NCI-H82 (cell line): Measurements from ENCODE around the gene GRID1.

Experiments used
- DNase-seq: peaks from one replicate; lab custom pipeline; 2025; lab: John Stamatoyannopoulos, UW

Gene GRID1

DNA sequence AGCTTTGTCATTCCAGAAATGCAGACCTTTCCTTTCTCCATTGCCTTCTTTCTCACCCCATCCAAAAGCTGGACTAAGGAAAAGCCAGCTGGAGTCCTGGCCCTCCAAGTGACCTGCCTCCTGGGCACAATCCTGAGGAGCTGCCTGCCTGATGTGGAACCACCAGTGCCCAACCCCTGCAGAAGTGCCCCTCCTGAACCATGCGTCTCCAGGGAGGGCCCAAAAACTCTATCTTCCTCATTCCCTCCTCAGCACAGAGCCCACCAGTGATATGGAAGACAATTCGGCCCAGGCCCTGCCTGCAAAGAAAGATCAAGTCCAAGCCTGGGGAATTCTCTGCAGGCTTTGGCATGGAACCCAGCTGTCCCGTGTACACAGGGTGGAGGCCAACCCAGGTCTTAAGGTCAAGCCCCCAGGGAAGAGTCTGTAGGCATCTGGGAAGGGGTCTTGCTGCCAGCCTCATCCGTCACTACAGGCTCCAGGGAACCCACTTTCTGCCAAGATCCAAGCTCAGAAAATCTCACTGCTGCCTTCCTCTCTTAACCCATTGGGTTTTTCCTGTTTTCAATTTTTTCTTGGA lies 3.5 kb upstream of the GRID1 start:
- no peak for DNase-seq

DNA sequence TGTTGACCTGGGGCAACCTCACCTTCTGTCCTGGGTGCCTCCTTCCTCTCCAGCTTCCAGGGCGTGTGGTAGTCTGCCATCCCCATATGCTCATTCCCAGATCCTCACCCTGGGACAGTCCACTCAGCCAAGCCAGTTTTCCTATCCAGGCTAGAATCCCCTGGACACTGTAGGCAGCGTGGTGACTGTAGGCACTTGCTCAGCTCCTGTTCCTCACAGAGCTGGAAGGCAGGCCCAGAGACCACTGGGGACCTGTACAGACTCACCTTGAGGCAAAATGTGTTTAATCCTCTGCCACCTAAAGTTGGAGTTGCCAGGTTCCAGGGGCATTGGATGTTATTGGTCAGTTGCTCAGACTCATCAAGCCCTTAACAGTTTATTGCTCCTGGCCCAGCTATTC lies 2.4 kb upstream of the GRID1 start:
- no peak for DNase-seq

DNA sequence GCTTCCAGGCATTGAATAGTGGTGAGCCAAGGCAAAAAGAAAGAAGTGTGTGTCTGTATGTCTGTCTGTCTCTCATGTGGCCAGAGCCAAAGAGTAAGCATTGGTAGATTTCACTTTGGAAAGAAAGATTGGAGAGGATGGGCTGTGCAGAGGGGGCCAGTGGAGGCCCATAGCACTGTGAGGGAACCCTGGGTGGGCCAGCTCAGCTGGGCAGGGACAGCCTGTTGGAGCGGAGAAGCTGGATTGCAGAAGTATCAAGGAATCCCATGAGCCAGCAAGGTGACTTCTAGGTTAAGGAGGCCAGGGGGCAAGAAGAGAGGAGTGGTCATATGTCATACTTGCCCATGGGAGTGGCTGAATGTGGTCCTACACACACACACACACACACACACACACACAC lies 1.5 kb upstream of the GRID1 start:
- no peak for DNase-seq

DNA sequence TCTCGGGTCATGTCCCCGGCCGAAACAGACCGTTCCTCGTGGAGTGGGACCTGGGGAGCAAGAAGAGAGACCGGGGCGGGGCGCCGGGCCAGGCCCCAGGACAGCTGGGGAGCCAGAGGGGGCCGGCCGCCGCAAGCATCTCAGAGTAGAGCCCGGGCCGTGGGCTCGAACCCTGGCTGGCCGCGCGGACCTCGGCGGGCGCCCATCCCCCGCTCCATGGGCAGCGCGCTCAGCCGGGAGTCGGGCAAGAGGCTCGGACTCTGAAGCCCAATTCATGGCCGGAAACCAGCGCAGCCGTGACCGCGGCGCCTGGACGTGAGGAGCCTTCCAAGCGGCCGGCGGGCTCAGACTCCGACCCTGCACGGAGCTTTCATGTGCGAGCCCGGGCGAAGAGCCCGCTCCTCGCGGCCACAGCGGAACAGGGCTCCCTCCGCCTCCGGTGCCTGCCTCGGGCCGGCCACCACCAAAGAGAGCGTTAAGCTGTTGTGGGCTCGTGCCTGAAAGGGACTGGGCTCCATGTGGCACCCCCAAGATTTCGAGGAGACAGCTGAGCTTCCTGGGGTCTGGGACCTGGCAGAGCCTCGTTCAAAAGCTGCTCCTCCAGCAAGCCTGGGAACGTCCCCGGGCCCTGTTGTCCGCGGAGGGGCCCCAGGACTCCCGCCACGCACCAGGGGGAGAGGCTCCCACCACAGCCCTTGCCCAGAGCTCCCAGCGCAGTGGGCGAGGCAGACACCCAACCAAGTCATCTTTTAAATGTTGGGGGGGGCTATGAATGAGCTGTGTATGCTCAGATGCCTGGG lies 757 bp upstream of the GRID1 start:
- peak; percentile 36 for DNase-seq

DNA sequence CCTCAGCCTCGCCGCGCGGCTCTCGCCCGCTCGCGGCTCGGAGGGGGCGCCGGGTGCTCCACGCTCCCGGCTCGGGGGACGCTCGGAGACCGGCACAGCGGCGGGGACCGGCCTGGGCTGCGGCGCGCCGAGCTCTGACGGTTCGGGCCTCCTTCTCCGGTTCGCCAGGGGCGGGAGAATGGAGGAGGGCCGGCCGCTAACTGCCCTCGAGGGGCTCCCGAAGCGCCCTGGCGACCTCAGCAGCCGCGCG lies 232 bp upstream of the GRID1 start:
- DNase-seq, result no peak

DNA sequence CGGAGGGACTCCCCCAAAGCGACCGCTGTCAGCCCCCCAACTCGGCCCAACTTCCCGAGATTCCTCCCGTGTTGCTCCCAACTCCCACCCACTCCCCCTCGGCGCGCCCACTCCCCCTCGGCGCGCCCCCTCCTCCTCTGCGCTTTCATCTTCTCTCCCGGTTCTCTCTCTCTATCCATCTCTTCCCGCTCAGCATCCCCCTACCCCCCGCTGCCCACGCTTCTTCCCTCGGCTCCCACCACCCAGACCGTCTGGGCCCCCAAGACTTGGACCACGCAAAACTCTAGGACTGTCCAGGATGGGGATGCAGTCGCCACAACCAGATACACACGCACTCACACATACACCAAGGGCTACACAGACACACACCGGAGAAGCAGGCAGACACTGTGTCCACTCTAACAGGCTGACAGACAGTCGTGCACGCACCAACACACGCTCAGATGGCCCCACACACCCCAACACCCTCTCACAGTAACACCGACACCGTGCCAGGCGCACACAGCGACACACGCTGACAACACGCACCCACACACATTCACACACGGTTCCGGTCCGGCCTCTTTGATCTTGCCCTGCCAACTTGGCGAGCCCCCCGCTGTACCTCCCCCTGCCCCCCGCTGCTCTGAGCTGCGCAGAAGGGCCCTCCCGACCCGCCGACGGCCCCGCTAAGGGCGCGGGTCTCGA lies 1.1 kb downstream of the GRID1 start:
- peak; percentile 29 for DNase-seq

DNA sequence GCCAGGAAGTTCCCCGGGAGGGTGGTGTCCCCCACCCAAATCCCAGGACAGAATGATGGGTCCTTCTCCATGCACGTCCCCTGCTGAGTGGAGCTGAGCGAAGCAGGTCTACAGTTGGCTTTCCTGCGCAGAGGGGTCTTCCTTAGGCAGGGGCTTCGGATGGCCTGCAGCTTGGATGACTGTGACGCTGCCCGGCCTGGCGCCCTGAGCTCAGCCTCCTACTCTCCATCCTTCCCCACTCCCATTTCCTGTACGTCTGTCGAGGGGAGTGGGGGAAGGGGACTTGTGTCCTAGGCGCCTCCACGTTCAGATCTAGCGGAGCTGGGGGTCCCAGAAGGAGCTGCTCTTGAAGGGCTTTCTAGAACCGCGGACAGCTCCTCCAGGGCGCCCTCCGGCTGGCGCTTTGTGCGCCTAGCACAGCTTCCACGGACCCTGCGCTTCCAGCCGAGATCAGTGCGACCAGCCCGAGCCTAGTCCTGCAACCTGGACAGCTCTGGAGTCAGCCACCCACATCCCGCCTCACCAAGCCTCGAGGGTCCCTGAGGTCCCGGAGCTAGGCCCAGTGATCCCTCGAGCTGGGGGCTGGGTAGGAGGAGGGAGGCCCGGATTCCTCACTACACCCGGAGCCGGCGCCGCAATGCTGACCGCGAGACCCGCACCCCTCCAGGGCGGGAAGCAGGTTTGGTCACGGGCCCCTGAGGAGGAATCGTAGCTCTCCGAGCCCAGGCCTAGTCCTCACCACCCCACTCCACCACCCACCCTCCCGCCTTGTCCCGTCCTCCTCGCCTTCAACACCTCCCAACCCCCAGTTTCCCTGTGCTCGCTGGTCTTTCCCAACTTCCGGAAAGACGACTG lies 1.9 kb downstream of the GRID1 start:
- DNase-seq, result no peak

DNA sequence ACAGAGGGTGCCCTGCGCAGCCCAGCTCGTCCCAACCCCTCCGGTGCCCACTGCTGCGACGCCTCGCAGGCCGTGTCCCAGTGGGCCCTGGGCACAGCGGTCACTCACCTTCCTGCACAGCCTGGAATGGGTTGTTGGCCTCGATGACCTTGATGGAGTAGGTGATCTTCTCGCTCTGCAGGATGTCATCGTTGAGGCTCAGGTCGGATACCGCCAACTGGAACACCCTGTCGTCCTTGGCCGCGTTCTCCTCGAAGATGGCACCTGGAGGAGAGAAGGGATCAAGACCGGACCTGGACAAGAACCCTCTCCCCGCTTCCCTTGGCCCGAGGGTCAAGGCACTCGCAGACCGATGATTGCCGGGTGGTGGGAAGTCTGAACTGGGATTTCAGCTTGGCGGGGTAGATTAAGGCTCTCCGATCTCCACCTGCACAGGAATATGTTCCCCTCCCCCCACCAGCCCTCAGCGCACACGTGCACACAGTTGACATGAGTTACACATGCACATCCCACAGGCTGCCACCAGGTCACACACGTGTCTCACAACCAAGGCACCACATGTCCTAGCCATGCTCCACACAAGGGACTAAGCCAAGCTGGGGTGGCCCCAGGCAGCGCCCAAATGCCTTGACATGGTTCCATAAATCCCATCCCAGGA lies 2.6 kb downstream of the GRID1 start:
- peak; percentile 6 for DNase-seq

DNA sequence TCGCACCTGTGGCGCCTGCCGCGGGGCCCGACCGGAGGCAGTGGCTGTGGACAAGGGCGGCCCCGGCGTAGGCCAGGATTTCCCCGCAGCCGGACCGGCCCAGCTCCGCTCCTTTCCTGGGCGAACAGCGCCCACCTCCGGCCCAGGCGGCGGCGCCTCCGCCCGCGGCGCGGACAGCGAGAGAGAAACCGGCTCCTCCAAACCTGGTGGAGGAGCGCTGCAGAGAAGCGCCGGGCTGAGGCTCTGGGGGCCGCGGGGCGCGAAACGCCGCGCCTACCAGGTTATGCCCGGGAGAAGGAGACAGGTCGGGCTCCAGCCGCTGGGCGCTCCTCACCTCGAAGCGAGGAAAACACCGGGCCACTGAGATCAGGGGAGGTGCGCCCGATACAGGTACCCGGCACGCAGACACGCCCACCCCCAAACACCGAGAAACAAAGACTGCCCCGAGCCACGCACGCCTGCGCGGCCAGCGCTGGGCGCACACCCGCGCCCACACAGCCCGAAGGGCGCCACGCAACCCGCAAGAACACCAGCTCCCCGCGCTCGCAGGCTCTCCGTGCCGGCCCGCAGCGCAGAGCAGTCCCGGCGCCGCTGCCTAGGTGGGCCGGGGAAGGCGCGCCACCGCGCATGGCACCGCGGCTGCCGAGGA lies 3.3 kb downstream of the GRID1 start:
- DNase-seq, result no peak

DNA sequence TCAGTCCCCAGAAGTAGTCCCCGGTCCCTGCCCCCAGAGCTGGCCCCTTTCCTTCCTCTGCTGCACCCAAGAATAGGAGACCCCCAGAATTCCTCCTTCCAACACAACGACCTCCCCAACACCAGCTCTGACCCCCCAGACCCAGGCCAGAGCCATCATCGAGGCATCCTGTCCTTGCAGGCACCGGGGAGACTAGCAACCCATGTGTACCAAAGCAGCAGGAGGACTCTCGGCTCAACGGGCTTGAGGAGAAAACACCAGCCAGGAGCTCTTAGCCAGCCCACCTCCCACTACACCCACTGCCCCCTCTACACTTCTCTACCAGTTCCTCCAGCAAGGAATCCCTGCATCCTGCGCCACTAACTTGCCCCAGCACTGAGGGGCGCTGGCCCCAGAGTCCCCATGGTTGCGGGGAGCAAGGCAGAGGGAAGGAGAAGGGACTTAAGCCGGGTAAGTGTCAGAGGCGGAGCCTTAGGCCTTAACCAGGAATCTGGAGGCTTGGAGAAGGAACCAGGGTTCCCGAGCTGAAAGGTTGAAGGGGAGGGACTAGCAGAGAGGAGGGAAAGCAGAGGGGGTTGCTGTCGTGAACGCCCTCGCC lies 3.9 kb downstream of the GRID1 start:
- DNase-seq, result peak; percentile 4

DNA sequence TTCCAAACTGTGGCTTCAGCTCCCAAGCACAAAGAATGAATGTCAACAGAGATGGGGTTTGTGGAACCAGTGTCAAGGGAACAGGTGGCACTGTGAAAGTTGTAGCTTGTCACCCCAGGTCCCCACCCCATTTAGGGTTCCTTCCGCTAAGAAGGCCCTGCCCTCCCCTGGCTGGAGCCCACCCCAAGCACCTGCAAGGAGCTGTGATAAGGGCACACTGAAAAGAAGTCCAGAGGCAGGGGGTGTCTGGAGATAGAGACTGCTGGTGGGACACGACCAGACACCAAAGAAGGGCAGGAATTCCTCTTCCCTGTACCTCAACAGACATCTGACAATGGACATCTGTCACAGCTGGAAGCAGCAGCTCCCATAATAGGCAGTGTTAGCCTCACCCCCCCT lies 4.5 kb downstream of the GRID1 start:
- no peak for DNase-seq

DNA sequence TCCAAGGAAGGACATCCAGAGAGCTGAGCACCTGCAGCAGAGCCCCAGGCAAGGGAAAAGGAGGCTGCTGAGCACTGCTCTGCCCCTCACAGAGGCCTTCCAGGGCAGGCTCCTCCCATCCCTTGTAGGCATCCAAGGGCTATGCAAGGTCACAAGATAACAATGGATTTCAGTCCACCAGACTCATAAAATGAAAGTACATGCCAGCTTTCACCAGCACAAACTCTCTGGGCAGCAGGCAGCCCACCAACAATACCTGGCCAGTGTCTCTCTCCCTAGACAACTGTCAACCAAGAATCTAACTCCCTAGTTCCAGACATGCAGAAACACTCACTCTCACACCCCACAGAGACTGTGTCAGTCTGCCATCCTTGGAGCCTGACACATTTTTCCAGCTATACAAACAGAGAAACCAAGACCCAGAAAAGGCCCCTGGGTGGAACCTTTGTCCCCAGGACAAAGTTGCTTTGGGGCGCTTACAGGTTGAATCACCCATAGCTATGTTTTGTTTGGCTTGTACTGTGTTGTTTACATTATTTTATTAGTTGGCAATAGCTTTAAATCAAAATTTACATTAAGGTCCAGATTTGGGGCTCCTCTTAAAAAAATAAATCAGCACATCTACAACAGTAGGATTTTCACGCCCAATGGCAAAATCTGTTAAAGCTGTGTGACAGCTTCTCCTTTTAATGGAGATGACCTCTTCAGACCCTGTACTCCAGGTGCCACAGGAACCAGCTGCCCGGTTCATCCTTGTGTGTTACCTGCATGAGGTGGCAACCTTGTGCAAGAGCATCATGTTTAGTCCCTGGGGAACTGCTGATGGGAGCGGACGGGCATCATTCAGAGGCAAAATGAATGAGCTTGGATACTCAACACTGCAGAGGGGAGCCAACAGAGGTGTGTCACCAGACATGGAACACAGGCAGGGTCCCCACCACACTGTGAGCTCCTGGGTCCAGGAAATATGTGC lies 5.2 kb downstream of the GRID1 start:
- DNase-seq, result no peak

DNA sequence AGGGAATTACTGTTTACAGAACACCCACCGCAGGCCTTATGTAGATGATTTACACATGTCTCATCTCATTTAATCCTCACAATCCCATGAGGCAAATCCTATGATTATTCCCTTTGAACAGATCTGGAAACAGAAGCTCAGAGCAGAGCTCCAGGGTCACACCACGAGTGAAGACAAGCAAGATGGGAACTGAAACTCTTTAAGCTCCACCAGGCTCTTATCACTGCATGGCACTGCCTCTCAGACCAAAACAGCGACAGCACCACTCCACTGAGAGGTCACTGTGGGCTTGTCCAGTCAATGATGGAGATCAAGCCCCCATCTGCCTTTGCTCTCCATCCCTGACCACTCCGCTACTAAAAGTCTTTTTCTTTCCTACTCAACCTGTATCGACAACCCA lies 5.9 kb downstream of the GRID1 start:
- DNase-seq, result peak; percentile 77

DNA sequence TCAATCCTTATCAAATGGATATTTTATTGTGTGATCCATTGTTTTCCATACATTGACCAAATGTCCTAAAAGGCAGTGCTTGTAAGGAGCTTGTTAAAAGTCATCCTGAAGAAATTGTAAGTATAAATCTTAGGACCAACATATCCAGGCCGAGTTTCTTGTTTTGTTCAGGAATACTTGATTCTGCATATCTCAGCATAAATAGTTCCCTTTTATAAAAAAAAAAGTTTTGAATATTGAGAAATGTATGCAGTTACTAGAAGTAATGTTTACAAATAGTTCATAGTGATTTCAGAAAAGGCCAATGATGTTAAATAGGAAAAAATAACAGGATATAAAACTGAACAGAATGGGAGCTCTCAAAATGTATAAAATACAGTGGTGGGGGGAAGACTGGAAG lies 6.6 kb downstream of the GRID1 start:
- no peak for DNase-seq

DNA sequence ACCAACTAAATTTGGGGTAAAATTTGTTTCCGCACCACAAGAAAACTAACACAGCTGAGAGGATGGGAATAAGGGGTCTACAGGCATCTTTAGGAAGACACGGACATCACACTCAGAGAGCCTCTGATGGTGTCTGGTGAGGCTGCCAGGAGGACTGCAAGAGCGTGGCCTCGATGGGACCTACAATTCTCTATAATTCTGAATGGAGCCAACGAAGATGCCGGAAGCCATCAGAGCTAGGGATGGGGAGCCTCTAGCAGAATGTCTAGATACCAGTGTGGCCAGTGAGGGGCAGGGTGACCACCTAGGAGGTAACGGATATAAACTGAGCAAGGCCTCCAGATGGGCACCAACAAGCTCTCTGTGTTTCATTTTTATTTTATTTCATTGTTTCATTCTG lies 7.5 kb downstream of the GRID1 start:
- no peak for DNase-seq

DNA sequence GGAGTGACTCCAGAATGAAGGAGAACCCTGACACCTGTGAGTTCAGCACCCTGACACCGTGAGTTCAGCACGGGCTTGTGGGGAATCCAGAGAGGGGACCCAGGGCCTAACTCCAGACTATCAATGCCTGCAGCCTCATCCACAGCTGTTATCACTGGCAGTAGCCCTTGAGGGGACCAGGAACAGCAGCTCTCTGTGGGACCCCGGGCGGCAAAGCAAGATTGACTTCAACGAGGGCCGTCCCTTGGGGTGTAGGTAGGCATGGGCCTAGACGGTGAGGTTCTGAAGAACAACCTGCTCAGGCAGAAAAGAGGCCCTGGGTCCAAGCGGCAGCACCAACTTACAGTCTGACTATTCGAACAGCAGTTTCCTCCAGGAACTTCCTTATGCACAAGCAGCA lies 8.9 kb downstream of the GRID1 start:
- no peak for DNase-seq

DNA sequence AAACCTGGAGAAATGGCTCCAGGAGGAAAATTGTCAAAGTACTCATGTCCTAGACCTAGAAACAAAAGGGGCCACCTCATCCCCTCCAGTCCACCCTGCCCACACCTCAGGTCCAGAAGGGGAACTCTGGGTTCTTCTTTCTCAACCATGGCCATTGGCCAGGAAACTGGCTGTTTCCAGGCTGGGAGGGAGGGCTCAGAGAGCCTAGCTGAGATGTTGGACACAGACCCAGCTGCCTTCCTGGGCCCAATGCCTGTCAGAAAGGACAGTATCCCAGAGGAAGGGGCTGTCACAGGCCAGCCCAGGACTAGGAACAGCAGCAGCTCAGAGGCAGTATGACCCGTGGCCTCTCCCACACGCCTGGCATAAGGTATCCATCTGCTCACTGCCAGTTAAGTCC lies 9.6 kb downstream of the GRID1 start:
- no peak for DNase-seq

DNA sequence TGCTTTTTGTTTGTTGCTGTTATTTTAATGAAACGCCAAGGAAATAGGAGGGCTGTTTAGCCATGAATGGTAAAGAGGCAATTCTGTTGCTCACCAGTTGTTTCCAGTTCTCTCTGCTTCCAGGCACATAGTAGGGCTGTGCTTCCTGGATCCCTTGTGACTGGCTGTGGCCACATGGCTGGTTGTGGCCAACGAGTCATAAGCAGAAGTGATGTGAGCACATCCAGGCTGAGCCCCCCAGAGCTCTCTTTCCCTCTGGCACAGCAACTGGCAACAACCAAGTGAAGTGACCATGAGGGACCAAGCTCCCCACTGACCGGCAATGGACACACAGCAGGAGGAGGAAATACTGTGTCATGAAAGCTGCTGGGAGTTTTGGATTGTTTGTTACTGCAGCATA lies 10.3 kb downstream of the GRID1 start:
- DNase-seq, result no peak

DNA sequence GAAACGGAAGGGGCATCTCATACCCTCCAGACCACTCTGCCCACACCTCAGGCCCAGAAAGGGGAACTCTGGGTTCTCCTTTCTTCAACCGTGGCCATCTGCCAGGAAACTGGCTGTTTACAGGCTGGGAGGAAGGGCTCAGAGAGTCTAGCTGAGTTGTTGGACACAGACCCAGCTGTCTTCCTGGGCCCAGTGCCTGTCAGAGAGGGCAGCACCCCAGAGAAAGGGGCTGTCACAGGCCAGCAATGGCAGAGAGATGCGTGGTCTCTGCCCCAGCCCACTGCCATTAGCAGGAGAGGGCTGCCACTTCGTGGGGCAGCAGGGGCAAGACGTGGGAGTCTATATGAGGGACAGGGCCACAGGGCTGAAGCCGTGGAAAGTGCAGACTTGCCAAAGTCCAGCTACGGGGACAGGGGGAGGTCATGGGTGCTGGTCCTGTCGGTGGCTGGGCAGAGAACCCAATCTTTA lies 11.0 kb downstream of the GRID1 start:
- peak; percentile 19 for DNase-seq
